ENCODE data around the gene WDR7.

GRCh38 chr18:57075716-57076400 is 424.7 kb downstream of the WDR7 start:
- TF ChIP-seq CTCF (IDR thresholded peaks at IDR 0.05; ENCODE audit: low read length) (no peak), EZH2phosphoT487 (IDR thresholded peaks at IDR 0.05; ENCODE audit: low read length) (no peak)
